ENCODE data around the gene SYT1. TPM values are rescaled to one million over a fixed set of nuclear protein-coding genes. Genes with fewer than 3 reads are reported as not detected.
A peak's percentile ranks its signal among the peaks of the same experiment; 100 is the strongest.

SYT1 gene
- total RNA-seq, 1 experiment from 2014 or later = 15.8 TPM

DNA sequence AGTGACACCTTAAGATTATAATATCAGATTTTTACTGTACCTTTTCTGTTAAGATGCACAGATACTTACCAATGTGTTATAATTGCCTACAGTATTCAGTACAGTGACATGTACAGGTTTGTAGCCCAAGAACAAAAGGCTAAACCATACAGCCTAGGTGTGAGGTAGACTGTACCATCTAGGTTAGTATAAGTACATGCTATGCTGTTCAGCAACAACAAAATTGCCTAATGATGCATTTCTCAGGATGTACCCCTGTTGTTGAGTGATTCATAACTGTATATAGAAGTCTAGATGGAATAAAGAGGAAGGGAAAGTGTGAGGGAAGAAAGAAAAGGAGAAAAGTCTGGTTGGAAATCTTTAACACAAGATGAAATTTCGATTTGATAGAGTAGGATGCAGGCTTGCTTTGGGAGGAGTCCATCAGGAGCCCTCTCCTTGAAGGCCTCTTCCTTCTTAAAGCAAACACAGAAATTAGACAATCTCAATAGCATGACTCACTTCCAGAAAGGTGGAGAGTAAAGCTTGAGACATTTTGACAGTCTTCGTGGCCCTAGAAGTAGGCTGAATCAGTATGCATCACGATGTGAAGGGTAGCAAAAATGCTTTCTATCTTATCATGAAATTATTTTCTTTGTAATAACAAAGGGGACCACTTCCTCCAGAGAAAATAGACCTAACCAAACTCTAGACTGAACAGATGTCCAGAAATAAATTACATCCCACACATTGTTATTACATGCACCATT, 191.5 kb downstream of the SYT1 start:
- Histone ChIP-seq H3K79me1 (ENCODE audit: insufficient read depth, low read depth, low read length, poor library complexity, severe bottlenecking) (no peaks in the 10 kb centered on the region), H3K9me3 (ENCODE audit: control insufficient read depth, low read depth, low read length) (no peaks in the 10 kb centered on the region), H2AFZ (ENCODE audit: low read length) (no peak overlapping the region), H3K79me2 (ENCODE audit: insufficient read depth, low read length) (no peaks in the 10 kb centered on the region), H2AK5ac (ENCODE audit: insufficient read length, low read length) (no peak overlapping the region), H3K23ac (ENCODE audit: insufficient read length, low read depth, low read length) (no peak overlapping the region), H3K14ac (ENCODE audit: insufficient read depth, low read length) (no peak overlapping the region), H2BK20ac (ENCODE audit: low read depth, low read length, poor library complexity, severe bottlenecking) (no peak overlapping the region), H4K91ac (ENCODE audit: insufficient read length, low read depth, low read length) (no peak overlapping the region), H2BK120ac (ENCODE audit: low read depth, low read length, poor library complexity, severe bottlenecking) (no peak overlapping the region), H3K9ac (ENCODE audit: extremely low read depth, insufficient read length, low read length) (no peak overlapping the region), H4K5ac (ENCODE audit: insufficient read length, low read depth, low read length) (no peak overlapping the region), H3K56ac (ENCODE audit: insufficient read length, low read depth, low read length) (no peak overlapping the region), H2BK12ac (ENCODE audit: insufficient read length, low read depth, low read length) (no peak overlapping the region), H3T11ph (ENCODE audit: low read length) (no peak overlapping the region), H2BK15ac (ENCODE audit: low read depth, low read length) (no peak overlapping the region), H3K23me2 (ENCODE audit: insufficient read length, low read depth, low read length, poor library complexity, severe bottlenecking) (no peaks in the 10 kb centered on the region), H3K27me3 (ENCODE audit: insufficient read depth, low read length) (no peaks in the 10 kb centered on the region), H4K20me1 (ENCODE audit: control insufficient read depth, insufficient read depth, insufficient read length) (no peaks in the 10 kb centered on the region), H3K27ac (ENCODE audit: insufficient read length, low read depth, low read length) (no peak overlapping the region), H3K4me2 (ENCODE audit: insufficient read depth, insufficient read length, low read length) (no peak overlapping the region), H4K8ac (replicated peaks; ENCODE audit: insufficient read length, low read depth, low read length) (no peak overlapping the region), H3K4ac (ENCODE audit: low read depth, low read length) (no peak overlapping the region), H2BK5ac (ENCODE audit: insufficient read length, low read length) (no peak overlapping the region), H3K18ac (ENCODE audit: insufficient read length, low read depth, low read length) (no peak overlapping the region), H3K4me1 (ENCODE audit: insufficient read depth, low read length) (no peaks in the 10 kb centered on the region)
- Mint-ChIP-seq H3K9me3 (no peaks in the 10 kb centered on the region), H3K4me3 (no peak overlapping the region), H3K36me3 (ENCODE audit: insufficient read depth in 1 of 3, low read depth in 3 of 3) (peaks cover 0 to 6% (median 0%) of the 10 kb centered on the region in 3 experiments; a peak in 1 of 7 replicates), H3K27ac (peak overlapping the region in 2 of 3 experiments; percentile 13 to 44; a peak in 3 of 7 replicates), H3K27me3 (ENCODE audit: low read depth) (no peaks in the 10 kb centered on the region), H3K4me1 (peaks cover under 1 to 3% of the 10 kb centered on the region in 2 experiments; a peak in 3 of 4 replicates)
- no peak for DNase-seq
- WGBS (ENCODE audit: extremely low coverage, insufficient read length, low lambda C conversion rate) = no CpG with 5 or more reads among the region's 3 CpGs
- TF ChIP-seq, protein P1, sequence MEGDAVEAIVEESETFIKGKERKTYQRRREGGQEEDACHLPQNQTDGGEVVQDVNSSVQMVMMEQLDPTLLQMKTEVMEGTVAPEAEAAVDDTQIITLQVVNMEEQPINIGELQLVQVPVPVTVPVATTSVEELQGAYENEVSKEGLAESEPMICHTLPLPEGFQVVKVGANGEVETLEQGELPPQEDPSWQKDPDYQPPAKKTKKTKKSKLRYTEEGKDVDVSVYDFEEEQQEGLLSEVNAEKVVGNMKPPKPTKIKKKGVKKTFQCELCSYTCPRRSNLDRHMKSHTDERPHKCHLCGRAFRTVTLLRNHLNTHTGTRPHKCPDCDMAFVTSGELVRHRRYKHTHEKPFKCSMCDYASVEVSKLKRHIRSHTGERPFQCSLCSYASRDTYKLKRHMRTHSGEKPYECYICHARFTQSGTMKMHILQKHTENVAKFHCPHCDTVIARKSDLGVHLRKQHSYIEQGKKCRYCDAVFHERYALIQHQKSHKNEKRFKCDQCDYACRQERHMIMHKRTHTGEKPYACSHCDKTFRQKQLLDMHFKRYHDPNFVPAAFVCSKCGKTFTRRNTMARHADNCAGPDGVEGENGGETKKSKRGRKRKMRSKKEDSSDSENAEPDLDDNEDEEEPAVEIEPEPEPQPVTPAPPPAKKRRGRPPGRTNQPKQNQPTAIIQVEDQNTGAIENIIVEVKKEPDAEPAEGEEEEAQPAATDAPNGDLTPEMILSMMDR (conservative IDR thresholded peaks at IDR 0.05) = no peak

Measured in H9 (cell line).